ENCODE measurements around the gene ANKS6.

GRCh38 chr9:98760231-98760630 lies 36.1 kb downstream of the ANKS6 start:
- TF ChIP-seq EZH2phosphoT487 (IDR thresholded peaks at IDR 0.05; ENCODE audit: borderline replicate concordance) (no peak), CTCF (conservative IDR thresholded peaks at IDR 0.05; ENCODE audit: low read length) (no peak)

All from Loucy (cell line).